ENCODE results near the gene ILKAP. TPM values are rescaled to one million over a fixed set of nuclear protein-coding genes. Genes with fewer than 3 reads are reported as not detected.
A peak's percentile ranks its signal among the peaks of the same experiment; 100 is the strongest.

The ILKAP gene
- total RNA-seq, 6 experiments from 2014 or later: 9.8 to 24.3 (median 16.8) TPM

DNA sequence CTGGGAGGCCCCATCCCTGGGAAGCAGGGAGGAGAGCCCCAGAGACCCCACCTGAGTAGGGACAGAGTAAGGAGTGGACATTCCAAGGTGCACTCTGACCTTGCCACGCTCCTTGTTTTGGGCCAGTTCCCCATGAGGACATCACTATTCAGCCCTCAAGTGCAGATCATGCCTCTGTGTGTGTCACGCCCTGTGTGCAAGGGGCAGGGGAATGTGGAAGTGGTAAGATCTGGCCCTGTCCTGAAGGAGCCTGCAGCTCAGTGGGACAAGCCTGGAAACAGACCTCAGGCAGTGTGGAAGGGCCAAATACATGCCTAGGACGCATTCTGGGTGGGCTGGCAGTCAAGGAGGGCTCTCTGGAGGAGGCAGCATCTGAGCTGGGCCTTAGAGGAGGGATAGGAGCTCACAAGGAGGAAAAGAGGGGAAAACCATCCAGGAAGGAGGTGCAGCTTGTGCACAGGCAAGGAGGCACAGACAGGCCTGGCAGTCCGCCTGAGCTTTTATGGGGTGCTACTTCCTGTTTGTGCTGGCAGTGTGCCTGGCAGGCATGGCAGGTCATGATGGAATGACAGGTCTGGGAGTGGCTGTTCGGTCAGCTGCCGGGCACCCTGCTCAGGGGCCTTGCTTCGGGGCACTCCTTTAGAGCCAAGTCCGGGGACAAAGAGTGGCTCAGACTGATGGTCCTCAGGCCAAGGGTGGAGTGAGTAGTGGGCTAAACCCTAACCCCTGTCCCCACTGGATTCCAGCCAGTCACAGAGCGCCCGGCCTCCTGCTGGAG is 61.8 kb downstream of the ILKAP start:
- H3K4me3 ChIP-seq: no peak overlapping the region
- no peaks in the 10 kb centered on the region for H3K27me3 ChIP-seq
- H3K36me3 ChIP-seq: no peaks in the 10 kb centered on the region
- intact Hi-C loops (cut with DNase I): no loop called here
- peaks cover 0 to 5% (median 0%) of the 10 kb centered on the region in 4 donors for H3K4me1 ChIP-seq
- H3K27ac ChIP-seq: no peak overlapping the region
- no peak for ATAC-seq
- TF ChIP-seq, protein P1, sequence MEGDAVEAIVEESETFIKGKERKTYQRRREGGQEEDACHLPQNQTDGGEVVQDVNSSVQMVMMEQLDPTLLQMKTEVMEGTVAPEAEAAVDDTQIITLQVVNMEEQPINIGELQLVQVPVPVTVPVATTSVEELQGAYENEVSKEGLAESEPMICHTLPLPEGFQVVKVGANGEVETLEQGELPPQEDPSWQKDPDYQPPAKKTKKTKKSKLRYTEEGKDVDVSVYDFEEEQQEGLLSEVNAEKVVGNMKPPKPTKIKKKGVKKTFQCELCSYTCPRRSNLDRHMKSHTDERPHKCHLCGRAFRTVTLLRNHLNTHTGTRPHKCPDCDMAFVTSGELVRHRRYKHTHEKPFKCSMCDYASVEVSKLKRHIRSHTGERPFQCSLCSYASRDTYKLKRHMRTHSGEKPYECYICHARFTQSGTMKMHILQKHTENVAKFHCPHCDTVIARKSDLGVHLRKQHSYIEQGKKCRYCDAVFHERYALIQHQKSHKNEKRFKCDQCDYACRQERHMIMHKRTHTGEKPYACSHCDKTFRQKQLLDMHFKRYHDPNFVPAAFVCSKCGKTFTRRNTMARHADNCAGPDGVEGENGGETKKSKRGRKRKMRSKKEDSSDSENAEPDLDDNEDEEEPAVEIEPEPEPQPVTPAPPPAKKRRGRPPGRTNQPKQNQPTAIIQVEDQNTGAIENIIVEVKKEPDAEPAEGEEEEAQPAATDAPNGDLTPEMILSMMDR (IDR thresholded peaks at IDR 0.05): no peak
- no peak for TF ChIP-seq POLR2A (IDR thresholded peaks at IDR 0.05)
- no peak for DNase-seq
- H3K9me3 ChIP-seq: no peaks in the 10 kb centered on the region
- 70% methylated on average over 3 of the region's 10 CpGs for WGBS (ENCODE audit: insufficient coverage, low coverage, low lambda C conversion rate, missing lambda C conversion rate)

DNA sequence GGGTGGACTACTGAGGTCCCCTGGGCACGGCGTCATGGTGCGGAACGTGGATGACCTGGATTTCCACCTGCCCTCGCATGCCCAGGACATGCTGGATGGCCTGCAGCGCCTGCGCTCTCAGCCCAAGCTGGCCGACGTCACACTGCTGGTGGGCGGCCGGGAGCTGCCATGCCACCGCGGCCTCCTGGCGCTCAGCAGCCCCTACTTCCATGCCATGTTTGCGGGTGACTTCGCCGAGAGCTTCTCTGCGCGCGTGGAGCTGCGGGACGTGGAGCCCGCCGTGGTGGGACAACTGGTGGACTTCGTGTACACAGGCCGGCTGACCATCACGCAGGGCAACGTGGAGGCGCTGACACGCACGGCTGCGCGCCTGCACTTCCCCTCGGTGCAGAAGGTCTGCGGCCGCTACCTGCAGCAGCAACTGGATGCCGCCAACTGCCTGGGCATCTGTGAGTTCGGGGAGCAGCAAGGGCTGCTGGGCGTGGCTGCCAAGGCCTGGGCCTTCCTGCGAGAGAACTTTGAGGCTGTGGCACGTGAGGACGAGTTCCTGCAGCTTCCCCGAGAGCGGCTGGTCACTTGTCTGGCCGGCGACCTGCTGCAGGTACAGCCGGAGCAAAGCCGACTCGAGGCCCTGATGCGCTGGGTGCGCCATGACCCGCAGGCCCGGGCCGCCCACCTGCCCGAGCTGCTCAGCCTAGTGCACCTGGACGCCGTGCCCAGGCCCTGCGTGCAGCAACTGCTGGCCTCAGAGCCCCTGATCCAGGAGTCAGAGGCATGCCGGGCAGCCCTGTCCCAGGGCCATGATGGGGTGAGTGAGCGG is 62.6 kb downstream of the ILKAP start:
- 100% methylated on average over 3 of the region's 60 CpGs for WGBS (ENCODE audit: insufficient coverage, low coverage, low lambda C conversion rate, missing lambda C conversion rate)
- H3K4me3 ChIP-seq: no peak overlapping the region
- no peak overlapping the region for H3K27ac ChIP-seq
- DNase-seq (no peak), ATAC-seq (no peak)
- no peaks in the 10 kb centered on the region for H3K9me3 ChIP-seq
- H3K36me3 ChIP-seq: no peaks in the 10 kb centered on the region
- H3K27me3 ChIP-seq: no peaks in the 10 kb centered on the region
- peaks cover 0 to 6% (median 0%) of the 10 kb centered on the region in 4 donors for H3K4me1 ChIP-seq
- intact Hi-C loops (cut with DNase I): no loop called here
- TF ChIP-seq, protein P1 (IDR thresholded peaks at IDR 0.05): no peak
- no peak for TF ChIP-seq POLR2A (IDR thresholded peaks at IDR 0.05)

DNA sequence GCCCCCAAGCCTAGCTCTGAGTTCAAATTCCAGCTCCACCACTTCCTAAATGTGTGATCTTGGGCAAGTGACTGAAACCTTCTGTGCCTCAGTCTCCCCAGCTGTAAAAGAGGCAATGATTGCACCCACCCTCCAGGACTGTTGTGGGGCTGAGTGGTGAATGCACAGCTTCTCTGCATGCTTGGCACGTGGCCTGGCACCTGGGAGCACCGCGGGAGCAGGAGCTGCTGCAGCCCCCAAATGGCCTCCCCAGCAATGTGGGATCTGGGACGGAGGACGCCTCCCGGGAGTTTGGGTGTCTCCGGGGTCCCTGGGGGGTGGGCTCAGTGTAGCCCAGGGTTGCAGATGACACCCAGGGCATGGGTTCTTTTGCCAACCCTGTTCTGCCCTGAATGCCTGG is 63.5 kb downstream of the ILKAP start:
- Histone ChIP-seq H3K9me3 (no peaks in the 10 kb centered on the region), H3K27ac (no peak overlapping the region), H3K4me1 (peaks cover 0 to 6% (median 0%) of the 10 kb centered on the region in 4 donors), H3K27me3 (no peaks in the 10 kb centered on the region), H3K4me3 (no peak overlapping the region), H3K36me3 (no peaks in the 10 kb centered on the region)
- ATAC-seq (no peak), DNase-seq (no peak)
- WGBS (ENCODE audit: insufficient coverage, low coverage, low lambda C conversion rate, missing lambda C conversion rate): 50% methylated on average over 1 of the region's 7 CpGs
- TF ChIP-seq POLR2A (IDR thresholded peaks at IDR 0.05): no peak
- TF ChIP-seq, protein P1 (IDR thresholded peaks at IDR 0.05): no peak
- intact Hi-C loops (cut with DNase I): no loop called here

DNA sequence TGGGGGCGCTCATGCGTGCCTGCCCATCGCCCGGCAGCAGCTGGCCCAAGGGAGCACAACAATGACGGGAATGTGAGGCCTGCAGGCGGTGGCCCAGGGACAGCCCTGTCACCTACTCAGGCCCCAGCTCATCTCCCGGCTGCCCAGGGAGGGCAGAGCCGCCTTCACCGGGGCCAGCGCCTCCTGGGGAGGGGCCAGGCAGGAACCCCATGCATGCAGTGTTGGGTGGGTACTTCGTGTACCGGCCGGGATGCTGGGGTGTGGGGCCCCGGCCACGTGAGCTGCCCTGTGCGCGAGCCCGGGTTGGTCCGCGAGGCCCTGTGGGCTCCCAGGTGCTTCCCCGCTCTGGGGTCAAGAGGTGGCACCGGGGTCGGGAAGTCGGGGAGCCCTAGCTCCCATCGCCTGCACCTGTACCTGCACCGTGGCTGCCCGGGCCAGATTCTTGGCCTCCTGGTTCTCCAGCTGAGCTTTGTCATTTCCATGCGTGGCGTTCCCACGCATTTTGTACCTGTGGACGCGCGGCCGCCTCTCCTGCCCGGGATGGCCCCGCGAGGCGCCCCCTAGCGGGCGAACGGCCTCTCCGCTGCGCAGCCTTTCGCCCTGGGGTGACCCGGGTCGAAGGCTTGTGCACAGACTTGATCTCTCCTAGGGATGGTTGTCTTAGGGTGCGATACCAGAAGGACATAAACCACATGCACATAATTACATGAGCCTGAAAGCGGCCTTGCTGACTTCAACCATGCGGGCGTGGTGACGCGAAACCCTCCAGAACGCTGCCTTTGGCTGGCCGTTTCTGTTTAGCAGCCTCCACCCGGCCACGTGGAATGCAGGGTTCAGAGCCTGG is 64.1 kb downstream of the ILKAP start:
- Histone ChIP-seq H3K27me3 (no peaks in the 10 kb centered on the region), H3K4me1 (peaks cover 0 to 6% (median 0%) of the 10 kb centered on the region in 4 donors), H3K4me3 (no peak overlapping the region), H3K9me3 (no peaks in the 10 kb centered on the region), H3K36me3 (no peaks in the 10 kb centered on the region), H3K27ac (no peak overlapping the region)
- WGBS (ENCODE audit: insufficient coverage, low coverage, low lambda C conversion rate, missing lambda C conversion rate): no CpG with 5 or more reads among the region's 56 CpGs
- no peak for DNase-seq
- TF ChIP-seq, protein P1 (IDR thresholded peaks at IDR 0.05): peak; percentile 23 to 53 (median 30)
- TF ChIP-seq POLR2A (IDR thresholded peaks at IDR 0.05): no peak
- intact Hi-C loops (cut with DNase I): no loop called here
- no peak for ATAC-seq
